ENCODE results near the gene HS3ST4.

GRCh38 chr16:25912321-25912720 is 220.6 kb downstream of the HS3ST4 start:
- TF ChIP-seq CTCF (IDR thresholded peaks at IDR 0.05) (no peak), POLR2A (IDR thresholded peaks at IDR 0.05) (no peak), EP300 (IDR thresholded peaks at IDR 0.05) (no peak)

Data from tibial nerve (tissue), 4 donors.